KMS-11 (cell line): ENCODE results near the gene SLC43A3.

ENCODE experiments used
- H2AFZ ChIP-seq: fragments of 200-600 bp; sonication (generic); 2 replicates; pipeline ENCODE4 v1.6.1; 2016; ENCODE audit warnings: antibody characterized with exemption, mixed run types, low read depth
- H3K27ac ChIP-seq: fragments of 200-600 bp; sonication (generic); 2 replicates; pipeline ENCODE4 v1.6.1; 2016; ENCODE audit warnings: mild to moderate bottlenecking, mixed run types
- H3K27me3 ChIP-seq: fragments of 200-600 bp; sonication (generic); 2 replicates; pipeline ENCODE4 v1.6.1; 2017; ENCODE audit warnings: mild to moderate bottlenecking, low read depth, mixed run types, moderate library complexity; ENCODE audit not compliant: insufficient read depth
- H3K36me3 ChIP-seq: fragments of 200-600 bp; sonication (generic); 2 replicates; pipeline ENCODE4 v1.6.1; 2017; ENCODE audit warnings: mild to moderate bottlenecking, mixed run types; ENCODE audit not compliant: insufficient read depth
- H3K4me1 ChIP-seq: fragments of 200-600 bp; sonication (generic); 2 replicates; pipeline ENCODE4 v1.6.1; 2016; ENCODE audit warnings: mild to moderate bottlenecking, low read depth, mixed run types; ENCODE audit not compliant: poor library complexity, severe bottlenecking
- H3K4me2 ChIP-seq: fragments of 200-600 bp; sonication (generic); 2 replicates; pipeline ENCODE4 v1.7.0; 2016; ENCODE audit warnings: mild to moderate bottlenecking, mixed run types
- H3K4me3 ChIP-seq: fragments of 200-600 bp; sonication (generic); IDR thresholded peaks from 2 replicates; pipeline ENCODE4 v1.6.1; 2017; ENCODE audit warnings: low read depth, low read length, mixed read lengths; ENCODE audit not compliant: insufficient read depth
- H3K79me2 ChIP-seq: fragments of 200-600 bp; sonication (generic); 2 replicates; pipeline ENCODE4 v1.6.1; 2016; ENCODE audit warnings: low read depth, mixed run types; ENCODE audit not compliant: insufficient read depth
- H3K9ac ChIP-seq: fragments of 200-600 bp; sonication (generic); 2 replicates; pipeline ENCODE4 v1.6.1; 2016; ENCODE audit warnings: mild to moderate bottlenecking, mixed run types
- H4K20me1 ChIP-seq: fragments of 200-600 bp; sonication (generic); 2 replicates; pipeline ENCODE4 v1.6.1; 2016; ENCODE audit warnings: mild to moderate bottlenecking, mixed run types; ENCODE audit not compliant: insufficient read depth
- CTCF ChIP-seq: fragments of 200-600 bp; sonication (generic); conservative IDR thresholded peaks from 2 replicates; pipeline ENCODE4 v1.6.1; 2017; ENCODE audit warnings: low read depth, mild to moderate bottlenecking, antibody characterized with exemption, low read length, moderate library complexity, mixed read lengths

Gene SLC43A3

GRCh38 chr11:57358543-57358961 is 68.4 kb downstream of the SLC43A3 start:
- Histone ChIP-seq H2AFZ (no peak overlapping the region), H3K4me1 (no peaks in the 10 kb centered on the region), H3K4me2 (no peak overlapping the region)

GRCh38 chr11:57357856-57358255 is 69.1 kb downstream of the SLC43A3 start:
- H3K9ac ChIP-seq, result no peak overlapping the region
- H3K36me3 ChIP-seq, result no peaks in the 10 kb centered on the region
- TF ChIP-seq CTCF, result no peak
- H2AFZ ChIP-seq, result no peak overlapping the region
- no peaks in the 10 kb centered on the region for H3K79me2 ChIP-seq
- H3K4me1 ChIP-seq, result no peaks in the 10 kb centered on the region
- H4K20me1 ChIP-seq, result no peaks in the 10 kb centered on the region
- no peaks in the 10 kb centered on the region for H3K27me3 ChIP-seq
- no peak overlapping the region for H3K4me2 ChIP-seq
- H3K27ac ChIP-seq, result no peak overlapping the region
- H3K4me3 ChIP-seq, result no peak overlapping the region

More at GRCh38 chr11:57358543-57358961, 68.4 kb downstream of the SLC43A3 start:
- Histone ChIP-seq H3K36me3 (no peaks in the 10 kb centered on the region), H3K79me2 (no peaks in the 10 kb centered on the region), H3K4me3 (no peak overlapping the region), H4K20me1 (no peaks in the 10 kb centered on the region), H3K27me3 (no peaks in the 10 kb centered on the region), H3K9ac (no peak overlapping the region), H3K27ac (no peak overlapping the region)
- TF ChIP-seq CTCF, result no peak

GRCh38 chr11:57357310-57357709 is 69.6 kb downstream of the SLC43A3 start:
- Histone ChIP-seq H3K36me3 (no peaks in the 10 kb centered on the region), H2AFZ (no peak overlapping the region), H3K9ac (no peak overlapping the region), H4K20me1 (no peaks in the 10 kb centered on the region), H3K79me2 (no peaks in the 10 kb centered on the region), H3K4me3 (no peak overlapping the region), H3K27me3 (no peaks in the 10 kb centered on the region), H3K4me2 (no peak overlapping the region), H3K27ac (no peak overlapping the region), H3K4me1 (no peaks in the 10 kb centered on the region)
- TF ChIP-seq CTCF, result no peak
